Measurements from ENCODE around the gene SCG3. TPM values are rescaled to one million over a fixed set of nuclear protein-coding genes. Genes with fewer than 3 reads are reported as not detected.

SCG3 gene
- total and polyA plus RNA-seq, 10 donors, result 0.06 to 0.16 TPM; not detected in 8

GRCh38 chr15:51696566-51696965, 15.3 kb downstream of the SCG3 start:
- H3K4me3 ChIP-seq, result no peak overlapping the region
- no peaks in the 10 kb centered on the region for H3K9me3 ChIP-seq
- H3K27me3 ChIP-seq (replicated peaks in 1 of 7), result peaks cover 0 to 4% (median 0%) of the 10 kb centered on the region in 7 donors
- 75 to 86% (median 84%) methylated on average over 5 of the region's 5 CpGs for WGBS, 5 donors
- TF ChIP-seq, protein P1, sequence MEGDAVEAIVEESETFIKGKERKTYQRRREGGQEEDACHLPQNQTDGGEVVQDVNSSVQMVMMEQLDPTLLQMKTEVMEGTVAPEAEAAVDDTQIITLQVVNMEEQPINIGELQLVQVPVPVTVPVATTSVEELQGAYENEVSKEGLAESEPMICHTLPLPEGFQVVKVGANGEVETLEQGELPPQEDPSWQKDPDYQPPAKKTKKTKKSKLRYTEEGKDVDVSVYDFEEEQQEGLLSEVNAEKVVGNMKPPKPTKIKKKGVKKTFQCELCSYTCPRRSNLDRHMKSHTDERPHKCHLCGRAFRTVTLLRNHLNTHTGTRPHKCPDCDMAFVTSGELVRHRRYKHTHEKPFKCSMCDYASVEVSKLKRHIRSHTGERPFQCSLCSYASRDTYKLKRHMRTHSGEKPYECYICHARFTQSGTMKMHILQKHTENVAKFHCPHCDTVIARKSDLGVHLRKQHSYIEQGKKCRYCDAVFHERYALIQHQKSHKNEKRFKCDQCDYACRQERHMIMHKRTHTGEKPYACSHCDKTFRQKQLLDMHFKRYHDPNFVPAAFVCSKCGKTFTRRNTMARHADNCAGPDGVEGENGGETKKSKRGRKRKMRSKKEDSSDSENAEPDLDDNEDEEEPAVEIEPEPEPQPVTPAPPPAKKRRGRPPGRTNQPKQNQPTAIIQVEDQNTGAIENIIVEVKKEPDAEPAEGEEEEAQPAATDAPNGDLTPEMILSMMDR (IDR thresholded peaks at IDR 0.05 in 8 of 11, conservative IDR thresholded peaks at IDR 0.05 in 3 of 11), result no peak
- TF ChIP-seq POLR2AphosphoS5 (IDR thresholded peaks at IDR 0.05), result no peak
- TF ChIP-seq POLR2A (IDR thresholded peaks at IDR 0.05), result no peak
- intact Hi-C loops (cut with DNase I; ENCODE audit: low total_unique reads), result no loop called here
- DNase-seq, result no peak
- no peaks in the 10 kb centered on the region for H3K36me3 ChIP-seq
- H3K4me1 ChIP-seq, result peaks cover 0 to 7% (median 0%) of the 10 kb centered on the region in 6 donors
- no peak overlapping the region for H3K27ac ChIP-seq

- peaks cover 0 to 4% (median 0%) of the 10 kb centered on the region in 7 donors for H3K27me3 ChIP-seq (replicated peaks in 1 of 7)
- no peaks in the 10 kb centered on the region for H3K9me3 ChIP-seq
- no peak for DNase-seq
- peaks cover 0 to 3% (median 0%) of the 10 kb centered on the region in 6 donors for H3K4me1 ChIP-seq
- intact Hi-C loops (cut with DNase I; ENCODE audit: low total_unique reads), result no loop called here
- 81 to 94% (median 87%) methylated on average over 2 of the region's 2 CpGs for WGBS, 5 donors
- no peak overlapping the region for H3K4me3 ChIP-seq
- TF ChIP-seq, protein P1 (IDR thresholded peaks at IDR 0.05 in 8 of 11, conservative IDR thresholded peaks at IDR 0.05 in 3 of 11), result no peak
- TF ChIP-seq POLR2A (IDR thresholded peaks at IDR 0.05), result no peak
- TF ChIP-seq POLR2AphosphoS5 (IDR thresholded peaks at IDR 0.05), result no peak
- no peak overlapping the region for H3K27ac ChIP-seq
- no peaks in the 10 kb centered on the region for H3K36me3 ChIP-seq
Measured at GRCh38 chr15:51697163-51697562, 15.9 kb downstream of the SCG3 start.

DNA sequence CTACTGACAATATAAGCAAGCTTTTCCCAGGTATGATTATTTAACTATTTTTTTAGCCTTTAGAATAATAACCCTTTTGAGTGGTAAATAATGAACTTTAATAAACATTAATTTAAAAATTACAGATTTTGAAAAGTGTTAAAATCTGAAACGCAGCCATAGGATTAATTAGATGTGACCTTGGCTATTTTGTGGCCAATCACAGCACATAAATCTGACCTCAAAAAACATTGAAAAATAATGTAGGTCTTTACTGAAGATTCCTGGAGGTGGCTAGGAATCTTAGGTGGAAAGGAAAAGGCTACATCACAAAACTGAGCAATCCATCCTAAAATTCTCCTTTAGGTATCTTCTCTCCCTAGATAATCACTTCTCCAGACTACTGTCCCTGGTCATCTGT, 18.1 kb downstream of the SCG3 start:
- no peak overlapping the region for H3K4me3 ChIP-seq
- no peak for DNase-seq
- peaks cover 0 to 4% (median 0%) of the 10 kb centered on the region in 7 donors for H3K27me3 ChIP-seq (replicated peaks in 1 of 7)
- intact Hi-C loops (cut with DNase I; ENCODE audit: low total_unique reads), result no loop called here
- TF ChIP-seq, protein P1 (IDR thresholded peaks at IDR 0.05 in 8 of 11, conservative IDR thresholded peaks at IDR 0.05 in 3 of 11), result no peak
- TF ChIP-seq POLR2A (IDR thresholded peaks at IDR 0.05), result no peak
- no peak for TF ChIP-seq POLR2AphosphoS5 (IDR thresholded peaks at IDR 0.05)
- no peaks in the 10 kb centered on the region for H3K9me3 ChIP-seq
- H3K27ac ChIP-seq, result no peak overlapping the region
- WGBS, 5 donors, result 79 to 93% (median 90%) methylated on average over 1 of the region's 1 CpG
- no peaks in the 10 kb centered on the region for H3K4me1 ChIP-seq
- H3K36me3 ChIP-seq, result no peaks in the 10 kb centered on the region

DNA sequence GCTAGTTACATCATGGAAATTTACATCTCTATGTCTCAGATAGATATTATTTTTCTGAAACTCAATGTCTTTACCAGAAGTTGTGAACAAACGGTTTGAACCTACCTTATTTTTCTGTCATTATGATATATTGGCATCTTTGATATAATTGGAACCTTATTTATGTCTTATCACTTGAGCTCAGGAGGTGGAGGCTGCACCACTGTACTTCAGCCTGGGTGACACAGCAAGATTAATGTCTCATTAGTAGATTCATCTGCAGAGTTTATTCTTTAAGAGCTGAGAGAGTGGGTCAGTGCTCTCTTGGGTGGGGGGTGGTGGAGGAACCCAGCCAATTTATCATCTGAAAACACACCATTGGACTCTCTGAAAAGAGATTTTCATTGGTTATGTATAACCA, 21.4 kb downstream of the SCG3 start:
- no peak overlapping the region for H3K27ac ChIP-seq
- no peaks in the 10 kb centered on the region for H3K4me1 ChIP-seq
- intact Hi-C loops (cut with DNase I; ENCODE audit: low total_unique reads), result no loop called here
- H3K27me3 ChIP-seq (replicated peaks in 1 of 7), result peaks cover 0 to 4% (median 0%) of the 10 kb centered on the region in 7 donors
- no peaks in the 10 kb centered on the region for H3K36me3 ChIP-seq
- no peaks in the 10 kb centered on the region for H3K9me3 ChIP-seq
- TF ChIP-seq POLR2AphosphoS5 (IDR thresholded peaks at IDR 0.05) (no peak), POLR2A (IDR thresholded peaks at IDR 0.05) (no peak)
- TF ChIP-seq, protein P1 (IDR thresholded peaks at IDR 0.05 in 8 of 11, conservative IDR thresholded peaks at IDR 0.05 in 3 of 11), result no peak
- WGBS, 5 donors, result 54 to 60% (median 57%) methylated on average over 1 of the region's 1 CpG
- DNase-seq, result no peak
- no peak overlapping the region for H3K4me3 ChIP-seq

All from spleen (tissue), 11 donors.